KMS-11 (cell line): Measurements from ENCODE around the gene ATP13A1.

Experiments used
- H2AFZ ChIP-seq: fragments of 200-600 bp; sonication (generic); 2 replicates; pipeline ENCODE4 v1.6.1; 2016; ENCODE audit warnings: antibody characterized with exemption, mixed run types, low read depth
- H3K27ac ChIP-seq: fragments of 200-600 bp; sonication (generic); 2 replicates; pipeline ENCODE4 v1.6.1; 2016; ENCODE audit warnings: mild to moderate bottlenecking, mixed run types
- H3K27me3 ChIP-seq: fragments of 200-600 bp; sonication (generic); 2 replicates; pipeline ENCODE4 v1.6.1; 2017; ENCODE audit warnings: mild to moderate bottlenecking, low read depth, mixed run types, moderate library complexity; ENCODE audit not compliant: insufficient read depth
- H3K36me3 ChIP-seq: fragments of 200-600 bp; sonication (generic); 2 replicates; pipeline ENCODE4 v1.6.1; 2017; ENCODE audit warnings: mild to moderate bottlenecking, mixed run types; ENCODE audit not compliant: insufficient read depth
- H3K4me1 ChIP-seq: fragments of 200-600 bp; sonication (generic); 2 replicates; pipeline ENCODE4 v1.6.1; 2016; ENCODE audit warnings: mild to moderate bottlenecking, low read depth, mixed run types; ENCODE audit not compliant: poor library complexity, severe bottlenecking
- H3K4me2 ChIP-seq: fragments of 200-600 bp; sonication (generic); 2 replicates; pipeline ENCODE4 v1.7.0; 2016; ENCODE audit warnings: mild to moderate bottlenecking, mixed run types
- H3K4me3 ChIP-seq: fragments of 200-600 bp; sonication (generic); IDR thresholded peaks from 2 replicates; pipeline ENCODE4 v1.6.1; 2017; ENCODE audit warnings: low read depth, low read length, mixed read lengths; ENCODE audit not compliant: insufficient read depth
- H3K79me2 ChIP-seq: fragments of 200-600 bp; sonication (generic); 2 replicates; pipeline ENCODE4 v1.6.1; 2016; ENCODE audit warnings: low read depth, mixed run types; ENCODE audit not compliant: insufficient read depth
- H3K9ac ChIP-seq: fragments of 200-600 bp; sonication (generic); 2 replicates; pipeline ENCODE4 v1.6.1; 2016; ENCODE audit warnings: mild to moderate bottlenecking, mixed run types
- H4K20me1 ChIP-seq: fragments of 200-600 bp; sonication (generic); 2 replicates; pipeline ENCODE4 v1.6.1; 2016; ENCODE audit warnings: mild to moderate bottlenecking, mixed run types; ENCODE audit not compliant: insufficient read depth
- TF ChIP-seq, protein P1 (sequence below): fragments of 200-600 bp; sonication (generic); conservative IDR thresholded peaks from 2 replicates; pipeline ENCODE4 v1.6.1; 2017; ENCODE audit warnings: low read depth, mild to moderate bottlenecking, antibody characterized with exemption, low read length, moderate library complexity, mixed read lengths

The ATP13A1 gene

DNA sequence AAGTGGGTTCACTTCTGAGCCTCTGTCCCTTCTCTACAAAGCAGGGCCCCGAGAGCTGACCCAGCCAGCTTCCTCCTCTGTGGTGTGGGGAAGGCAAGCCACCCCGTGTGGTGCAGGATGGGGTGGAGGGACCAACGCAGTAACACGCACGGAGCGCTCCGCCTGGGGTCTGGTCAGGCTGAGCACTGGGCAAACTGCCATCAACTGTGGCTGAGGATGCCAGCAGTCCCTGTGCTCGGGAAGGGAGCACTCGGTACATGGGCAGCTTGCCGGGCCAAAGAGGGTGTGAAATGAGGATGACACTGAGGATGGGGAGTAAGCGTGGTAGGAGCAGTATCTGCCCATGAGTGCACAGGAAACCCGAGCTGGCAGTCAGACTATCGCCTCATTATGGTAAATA is 12.4 kb downstream of the ATP13A1 start:
- no peak overlapping the region for H2AFZ ChIP-seq
- H3K9ac ChIP-seq, result no peak overlapping the region

DNA sequence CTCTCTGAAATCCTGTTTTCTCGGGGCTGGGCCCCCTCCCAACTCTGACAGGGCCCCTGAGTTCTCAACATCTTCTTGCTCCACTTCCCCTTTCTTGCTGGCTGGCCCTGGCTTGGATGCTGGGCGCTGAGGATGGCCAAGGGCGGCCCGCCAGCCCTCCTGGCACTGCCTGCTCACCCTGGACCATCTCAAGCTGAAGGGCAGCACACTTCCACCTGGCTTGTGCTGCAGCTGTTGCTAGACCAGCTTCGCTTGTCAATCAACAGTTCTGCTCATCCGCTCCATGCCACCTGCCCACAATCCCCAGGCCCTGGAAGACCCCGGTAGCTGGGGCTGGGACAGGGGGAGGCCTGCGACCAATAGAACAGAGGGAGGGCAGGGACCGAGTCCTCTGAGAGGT is 13.1 kb downstream of the ATP13A1 start:
- H3K36me3 ChIP-seq, result peaks cover 3% of the 10 kb centered on the region; the same call in 1 of the 2 replicates
- no peak overlapping the region for H3K27ac ChIP-seq
- H2AFZ ChIP-seq, result no peak overlapping the region
- no peaks in the 10 kb centered on the region for H4K20me1 ChIP-seq
- H3K4me3 ChIP-seq, result no peak overlapping the region
- H3K4me2 ChIP-seq, result no peak overlapping the region
- no peaks in the 10 kb centered on the region for H3K79me2 ChIP-seq
- H3K27me3 ChIP-seq, result no peaks in the 10 kb centered on the region
- TF ChIP-seq, protein P1, sequence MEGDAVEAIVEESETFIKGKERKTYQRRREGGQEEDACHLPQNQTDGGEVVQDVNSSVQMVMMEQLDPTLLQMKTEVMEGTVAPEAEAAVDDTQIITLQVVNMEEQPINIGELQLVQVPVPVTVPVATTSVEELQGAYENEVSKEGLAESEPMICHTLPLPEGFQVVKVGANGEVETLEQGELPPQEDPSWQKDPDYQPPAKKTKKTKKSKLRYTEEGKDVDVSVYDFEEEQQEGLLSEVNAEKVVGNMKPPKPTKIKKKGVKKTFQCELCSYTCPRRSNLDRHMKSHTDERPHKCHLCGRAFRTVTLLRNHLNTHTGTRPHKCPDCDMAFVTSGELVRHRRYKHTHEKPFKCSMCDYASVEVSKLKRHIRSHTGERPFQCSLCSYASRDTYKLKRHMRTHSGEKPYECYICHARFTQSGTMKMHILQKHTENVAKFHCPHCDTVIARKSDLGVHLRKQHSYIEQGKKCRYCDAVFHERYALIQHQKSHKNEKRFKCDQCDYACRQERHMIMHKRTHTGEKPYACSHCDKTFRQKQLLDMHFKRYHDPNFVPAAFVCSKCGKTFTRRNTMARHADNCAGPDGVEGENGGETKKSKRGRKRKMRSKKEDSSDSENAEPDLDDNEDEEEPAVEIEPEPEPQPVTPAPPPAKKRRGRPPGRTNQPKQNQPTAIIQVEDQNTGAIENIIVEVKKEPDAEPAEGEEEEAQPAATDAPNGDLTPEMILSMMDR, result no peak
- H3K4me1 ChIP-seq, result no peaks in the 10 kb centered on the region
- no peak overlapping the region for H3K9ac ChIP-seq

More for the DNA sequence above, 12.4 kb downstream of the ATP13A1 start:
- Histone ChIP-seq H3K4me3 (no peak overlapping the region), H4K20me1 (no peaks in the 10 kb centered on the region), H3K4me2 (no peak overlapping the region), H3K27ac (no peak overlapping the region), H3K36me3 (peaks cover 5% of the 10 kb centered on the region; the same call in 1 of the 2 replicates), H3K4me1 (no peaks in the 10 kb centered on the region), H3K79me2 (no peaks in the 10 kb centered on the region), H3K27me3 (no peaks in the 10 kb centered on the region)
- TF ChIP-seq, protein P1, result no peak

DNA sequence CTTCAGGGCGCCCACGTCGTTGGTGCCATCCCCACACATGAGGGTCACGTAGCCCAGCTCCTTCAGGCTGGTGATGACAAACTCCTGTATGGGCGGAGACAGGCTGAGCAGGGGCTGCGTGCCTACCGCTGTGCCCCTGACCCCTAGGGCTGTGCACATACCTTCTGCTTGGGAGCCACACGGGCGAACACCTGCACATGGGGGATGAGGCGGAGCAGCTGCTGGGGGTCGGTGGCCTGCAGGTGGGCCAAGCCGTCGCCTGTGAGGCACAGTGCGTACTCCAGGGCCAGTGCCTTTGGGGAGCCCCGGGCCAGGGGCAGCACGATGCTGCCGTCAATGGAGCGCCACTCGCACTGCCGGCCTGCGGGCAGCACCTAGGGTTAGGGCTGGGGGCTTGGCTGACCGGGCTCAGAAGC is 13.9 kb downstream of the ATP13A1 start:
- Histone ChIP-seq H3K9ac (no peak overlapping the region), H2AFZ (no peak overlapping the region), H3K4me2 (no peak overlapping the region), H3K4me3 (no peak overlapping the region), H3K27me3 (no peaks in the 10 kb centered on the region), H4K20me1 (no peaks in the 10 kb centered on the region), H3K27ac (no peak overlapping the region), H3K79me2 (no peaks in the 10 kb centered on the region), H3K36me3 (no peaks in the 10 kb centered on the region; the same call in 1 of the 2 replicates), H3K4me1 (no peaks in the 10 kb centered on the region)
- TF ChIP-seq, protein P1, result no peak

DNA sequence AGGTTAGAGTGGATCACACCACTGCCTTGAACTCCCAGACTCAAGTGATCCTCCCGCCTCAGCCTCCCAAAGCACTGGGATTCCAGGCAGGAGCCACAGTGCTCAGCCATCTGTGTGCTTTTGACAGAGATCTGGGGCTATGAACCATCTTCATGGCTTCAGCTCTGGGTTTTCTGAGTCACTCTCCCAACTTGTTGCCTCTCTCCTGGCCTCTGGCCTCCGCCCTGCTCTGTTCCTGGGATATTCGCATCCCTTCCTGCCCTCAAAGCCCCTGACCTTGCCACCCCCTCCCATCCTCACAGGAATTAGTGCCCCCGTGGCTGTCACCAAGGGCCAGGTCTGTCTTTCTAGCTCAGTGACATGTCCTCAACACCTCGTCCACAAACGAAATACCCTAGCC is 14.3 kb downstream of the ATP13A1 start:
- TF ChIP-seq, protein P1, result no peak
- no peaks in the 10 kb centered on the region for H4K20me1 ChIP-seq
- no peaks in the 10 kb centered on the region for H3K27me3 ChIP-seq
- H3K79me2 ChIP-seq, result no peaks in the 10 kb centered on the region
- no peak overlapping the region for H2AFZ ChIP-seq
- no peak overlapping the region for H3K4me3 ChIP-seq
- no peak overlapping the region for H3K4me2 ChIP-seq
- H3K9ac ChIP-seq, result no peak overlapping the region
- no peak overlapping the region for H3K27ac ChIP-seq
- H3K36me3 ChIP-seq, result no peaks in the 10 kb centered on the region; the same call in 1 of the 2 replicates
- no peaks in the 10 kb centered on the region for H3K4me1 ChIP-seq
